B cell (primary cell): Measurements from ENCODE around the gene TMEM30A. TPM values are rescaled to one million over a fixed set of nuclear protein-coding genes. Genes with fewer than 3 reads are reported as not detected.

Experiments
- ATAC-seq: fragments of 200-7000 bp; cut with Tn5 transposase; one replicate; pipeline ENCODE4 v1.10.0; 2021; ENCODE audit warnings: low read depth, mild to moderate bottlenecking, moderate number of reproducible peaks, moderate library complexity
- CTCF ChIA-PET: fragments of 350-600 bp; sonication (Branson Sonifier 250); formaldehyde crosslinking; loops from one replicate; lab custom pipeline; 2021; ENCODE audit warnings: antibody characterized with exemption, inconsistent platforms; lab: Charles Lee
- POLR2A ChIA-PET: fragments of 350-600 bp; sonication (Branson Sonifier 250); formaldehyde crosslinking; loops from one replicate; lab custom pipeline; 2021; ENCODE audit warnings: antibody characterized with exemption; lab: Charles Lee
- DNase-seq: peaks from one replicate; pipeline ENCODE4 v3.0.0; 2013
- H2AFZ ChIP-seq: 2 replicates; pipeline ENCODE4 v1.6.1; 2012; ENCODE audit warnings: mild to moderate bottlenecking, low read depth, low read length; ENCODE audit not compliant: insufficient read depth, poor library complexity, severe bottlenecking
- H3K27ac ChIP-seq, 2 donors: 1 replicate in 1 of 2; 2 replicates in 1 of 2; pipeline ENCODE4 v1.5.1; 2012 to 2013; ENCODE audit warnings: low read length in 2 of 2, mild to moderate bottlenecking in 2 of 2, moderate library complexity in 1 of 2
- H3K27me3 ChIP-seq, 4 experiments: fragments of 200-600 bp in 1 of 4; sonication (generic) in 1 of 4; replicated peaks in 1 of 4; 1 replicate in 2 of 4; 2 replicates in 2 of 4; pipeline versions ENCODE4 v1.6.1 to v1.7.0; 2013 to 2016; ENCODE audit warnings: low read length in 3 of 4, mild to moderate bottlenecking in 2 of 4, mixed read lengths in 1 of 4, moderate library complexity in 1 of 4; ENCODE audit not compliant: insufficient read depth in 4 of 4, control insufficient read depth in 3 of 4; ENCODE audit errors: control extremely low read depth in 1 of 4
- H3K36me3 ChIP-seq, 2 experiments: replicated peaks in 1 of 2; 1 replicate in 1 of 2; 2 replicates in 1 of 2; pipeline versions ENCODE4 v1.6.1 to v1.7.1; 2013; ENCODE audit warnings: low read length in 1 of 2; ENCODE audit not compliant: insufficient read depth in 2 of 2, control insufficient read depth in 1 of 2; ENCODE audit errors: control extremely low read depth in 1 of 2, extremely low read depth in 1 of 2
- H3K4me1 ChIP-seq, 2 donors: fragments of 200-600 bp in 1 of 2; sonication (generic) in 1 of 2; 1 replicate in 1 of 2; 2 replicates in 1 of 2; pipeline versions ENCODE4 v1.5.1 to v1.6.1; 2013 to 2017; ENCODE audit warnings: low read length in 2 of 2; ENCODE audit not compliant: control insufficient read depth in 2 of 2, insufficient read depth in 2 of 2
- H3K4me2 ChIP-seq: replicated peaks from 2 replicates; pipeline ENCODE3; 2012; ENCODE audit warnings: mild to moderate bottlenecking, low read depth, low read length; ENCODE audit not compliant: poor library complexity, severe bottlenecking
- H3K4me3 ChIP-seq, 5 experiments: fragments of 200-600 bp in 1 of 5; sonication (generic) in 1 of 5; 1 replicate in 3 of 5; 2 replicates in 2 of 5; pipeline versions ENCODE4 v1.5.1 to v1.7.0; 2011 to 2016; ENCODE audit warnings: low read length in 4 of 5, mild to moderate bottlenecking in 4 of 5, low read depth in 2 of 5, control low read depth in 1 of 5, moderate library complexity in 1 of 5; ENCODE audit not compliant: insufficient read depth in 1 of 5; ENCODE audit errors: control extremely low read depth in 1 of 5, extremely low read depth in 1 of 5
- H3K79me2 ChIP-seq: fragments of 200-600 bp; sonication (generic); one replicate; pipeline ENCODE4 v1.6.0; 2016; ENCODE audit warnings: low read length; ENCODE audit not compliant: control insufficient read depth, insufficient read depth
- H3K9ac ChIP-seq: fragments of 200-600 bp; sonication (generic); 2 replicates; pipeline ENCODE4 v1.6.1; 2017; ENCODE audit warnings: mild to moderate bottlenecking, low read length, moderate library complexity
- H3K9me3 ChIP-seq, 3 donors: one replicate each; pipeline versions ENCODE4 v1.6.1 to v1.7.1; 2013; ENCODE audit warnings: low read length in 2 of 3; ENCODE audit not compliant: control insufficient read depth in 2 of 3, insufficient read depth in 1 of 3; ENCODE audit errors: control extremely low read depth in 1 of 3
- H4K20me1 ChIP-seq: 2 replicates; pipeline ENCODE4 v1.6.0; 2012; ENCODE audit warnings: mild to moderate bottlenecking, low read length; ENCODE audit not compliant: insufficient read depth, control insufficient read depth, poor library complexity, severe bottlenecking
- H3K27ac Mint-ChIP-seq: one replicate; pipeline ENCODE4 v1.8.0; 2021; ENCODE audit warnings: mixed read lengths
- H3K27me3 Mint-ChIP-seq: one replicate; pipeline ENCODE4 v1.8.0; 2021; ENCODE audit warnings: mixed read lengths
- H3K4me1 Mint-ChIP-seq: one replicate; pipeline ENCODE4 v1.8.0; 2021; ENCODE audit warnings: mixed read lengths
- H3K4me3 Mint-ChIP-seq: one replicate; pipeline ENCODE4 v1.8.0; 2021; ENCODE audit warnings: mixed read lengths
- H3K9me3 Mint-ChIP-seq: one replicate; pipeline ENCODE4 v1.8.0; 2022; ENCODE audit warnings: mixed read lengths; ENCODE audit not compliant: insufficient read depth
- EZH2 ChIP-seq: IDR thresholded peaks from 2 replicates; pipeline ENCODE4 v1.6.1; 2012; ENCODE audit warnings: borderline replicate concordance, low read depth, mild to moderate bottlenecking, moderate library complexity, low read length; ENCODE audit not compliant: insufficient read depth, poor library complexity, severe bottlenecking
- WGBS: methylation state at CpG from one replicate; pipeline ENCODE4 v1.1.5; 2013; ENCODE audit warnings: missing lambda C conversion rate; ENCODE audit not compliant: insufficient coverage; 5-methylcytosine and 5-hydroxymethylcytosine counted together
- intact Hi-C: fragments of 100-400 bp; cut with micrococcal nuclease; formaldehyde crosslinking; loops from one replicate; pipeline ENCODE4 v1.10.0; 2022
- polyA plus RNA-seq: library from polyadenylated mRNA; depleted of rRNA; stranded (reverse); fragments of >200 nt; gene quantifications from 2 replicates; pipeline ENCODE4 v1.2.3, GENCODE V29; 2012
- total RNA-seq, 2 donors: library from RNA; stranded (reverse); fragments of 120-200 nt in 1 of 2; gene quantifications; 1 replicate in 1 of 2; 2 replicates in 1 of 2; pipeline versions ENCODE4 v1.2.3 to v1.2.4, GENCODE V29; 2013 to 2022
- TF ChIP-seq, protein P1 (sequence below): fragments of 200-600 bp; IDR thresholded peaks from one replicate; pipeline ENCODE4 v1.8.0; 2022; ENCODE audit warnings: antibody characterized with exemption, mild to moderate bottlenecking

TMEM30A gene
- total and polyA plus RNA-seq, 2 donors (not counting 1 experiment from before 2014, with no cell fraction given), result 4.7 to 53.9 TPM

DNA sequence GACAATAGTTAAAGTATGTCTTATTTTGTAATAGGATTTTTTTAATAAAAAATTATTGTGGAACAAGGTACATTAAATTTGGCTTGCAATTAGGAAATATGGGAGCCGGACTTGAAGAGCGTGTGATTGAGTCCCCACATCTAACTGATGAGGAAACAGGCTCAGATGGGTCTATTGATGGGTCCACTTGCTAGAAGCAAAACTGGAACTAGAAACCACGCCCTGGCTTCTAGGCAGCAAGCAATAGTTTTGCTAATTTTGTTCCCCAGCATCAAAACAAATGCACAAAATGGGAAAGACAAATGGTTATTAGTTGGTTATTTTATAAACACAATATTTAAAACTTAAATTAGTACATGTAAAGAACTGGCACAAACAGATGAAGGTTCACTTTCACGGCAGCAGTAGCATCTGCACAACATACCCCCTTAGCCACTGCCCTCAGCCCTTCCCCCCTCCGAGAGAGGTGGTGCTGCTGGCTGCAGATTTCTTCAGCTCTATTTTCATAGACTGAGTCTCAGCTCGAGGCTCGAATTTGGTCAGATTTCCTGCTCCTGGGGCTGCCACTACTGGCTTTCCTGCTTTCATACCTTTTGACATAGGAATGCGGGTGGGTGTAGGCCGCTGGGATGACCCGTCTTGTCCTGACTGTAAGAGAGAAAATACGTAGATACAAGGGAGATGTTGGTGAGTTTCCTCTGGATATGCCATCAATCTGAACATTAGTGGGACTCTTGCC lies 23.8 kb upstream of the TMEM30A start:
- no peaks in the 10 kb centered on the region for H3K9me3 ChIP-seq
- no peaks in the 10 kb centered on the region for H3K79me2 ChIP-seq
- Mint-ChIP-seq H3K4me1 (no peaks in the 10 kb centered on the region), H3K4me3 (no peak overlapping the region), H3K27ac (no peak overlapping the region), H3K9me3 (no peaks in the 10 kb centered on the region), H3K27me3 (peaks cover 33% of the 10 kb centered on the region)
- intact Hi-C loops, result no loop called here
- H3K9ac ChIP-seq, result no peak overlapping the region
- ChIA-PET POLR2A (no interaction called here), CTCF (no interaction called here)
- H4K20me1 ChIP-seq, result no peaks in the 10 kb centered on the region
- H3K36me3 ChIP-seq, result no peaks in the 10 kb centered on the region
- H3K4me1 ChIP-seq, result no peaks in the 10 kb centered on the region
- no peak overlapping the region for H3K4me2 ChIP-seq
- peaks cover 0 to 6% (median 2%) of the 10 kb centered on the region in 4 experiments for H3K27me3 ChIP-seq
- 68% methylated on average over 5 of the region's 11 CpGs for WGBS
- H3K27ac ChIP-seq, result no peak overlapping the region
- TF ChIP-seq, protein P1, sequence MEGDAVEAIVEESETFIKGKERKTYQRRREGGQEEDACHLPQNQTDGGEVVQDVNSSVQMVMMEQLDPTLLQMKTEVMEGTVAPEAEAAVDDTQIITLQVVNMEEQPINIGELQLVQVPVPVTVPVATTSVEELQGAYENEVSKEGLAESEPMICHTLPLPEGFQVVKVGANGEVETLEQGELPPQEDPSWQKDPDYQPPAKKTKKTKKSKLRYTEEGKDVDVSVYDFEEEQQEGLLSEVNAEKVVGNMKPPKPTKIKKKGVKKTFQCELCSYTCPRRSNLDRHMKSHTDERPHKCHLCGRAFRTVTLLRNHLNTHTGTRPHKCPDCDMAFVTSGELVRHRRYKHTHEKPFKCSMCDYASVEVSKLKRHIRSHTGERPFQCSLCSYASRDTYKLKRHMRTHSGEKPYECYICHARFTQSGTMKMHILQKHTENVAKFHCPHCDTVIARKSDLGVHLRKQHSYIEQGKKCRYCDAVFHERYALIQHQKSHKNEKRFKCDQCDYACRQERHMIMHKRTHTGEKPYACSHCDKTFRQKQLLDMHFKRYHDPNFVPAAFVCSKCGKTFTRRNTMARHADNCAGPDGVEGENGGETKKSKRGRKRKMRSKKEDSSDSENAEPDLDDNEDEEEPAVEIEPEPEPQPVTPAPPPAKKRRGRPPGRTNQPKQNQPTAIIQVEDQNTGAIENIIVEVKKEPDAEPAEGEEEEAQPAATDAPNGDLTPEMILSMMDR, result no peak
- no peak for TF ChIP-seq EZH2
- no peak for ATAC-seq
- H3K4me3 ChIP-seq, result no peak overlapping the region
- no peak for DNase-seq
- no peak overlapping the region for H2AFZ ChIP-seq

DNA sequence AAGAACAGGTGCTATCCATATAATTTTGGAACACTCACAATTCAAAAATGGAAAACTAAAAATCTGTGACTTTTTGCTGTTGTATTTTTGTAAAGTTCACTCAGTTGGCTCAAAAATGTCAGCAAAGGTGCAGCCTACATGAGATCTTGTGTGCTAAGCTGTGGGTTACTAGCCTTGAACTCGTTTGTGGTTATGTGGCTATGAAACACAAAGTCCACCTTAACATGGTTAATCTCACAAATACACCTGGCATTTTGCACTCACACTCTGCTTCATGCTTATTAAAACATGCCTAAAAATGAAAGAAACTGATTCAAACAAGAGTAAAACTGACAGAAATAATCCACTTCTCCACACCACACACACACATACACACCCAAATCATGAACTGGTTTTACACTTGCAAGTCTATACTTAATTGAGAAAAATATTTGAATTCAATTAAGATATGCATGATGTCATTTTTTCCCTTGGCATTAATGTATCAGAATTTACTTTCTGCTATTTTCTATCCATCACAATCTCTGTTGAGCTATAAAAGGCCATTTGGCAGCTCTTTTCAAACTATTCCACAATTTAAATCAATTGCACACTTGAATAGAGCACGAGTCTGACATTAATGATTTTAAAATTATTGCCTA lies 22.9 kb upstream of the TMEM30A start:
- Histone ChIP-seq H3K79me2 (no peaks in the 10 kb centered on the region), H3K27ac (no peak overlapping the region), H3K4me2 (no peak overlapping the region), H3K4me1 (no peaks in the 10 kb centered on the region), H3K4me3 (no peak overlapping the region), H3K27me3 (peaks cover 0 to 6% (median 1%) of the 10 kb centered on the region in 4 experiments), H3K9me3 (no peaks in the 10 kb centered on the region), H3K36me3 (no peaks in the 10 kb centered on the region), H4K20me1 (no peaks in the 10 kb centered on the region), H3K9ac (no peak overlapping the region), H2AFZ (no peak overlapping the region)
- intact Hi-C loops, result no loop called here
- TF ChIP-seq EZH2, result no peak
- TF ChIP-seq, protein P1, result no peak
- ATAC-seq (no peak), DNase-seq (no peak)
- ChIA-PET POLR2A (no interaction called here), CTCF (no interaction called here)
- Mint-ChIP-seq H3K4me3 (no peak overlapping the region), H3K27me3 (peaks cover 28% of the 10 kb centered on the region), H3K27ac (no peak overlapping the region), H3K4me1 (no peaks in the 10 kb centered on the region), H3K9me3 (no peaks in the 10 kb centered on the region)
- WGBS, result no CpG with 5 or more reads among the region's 2 CpGs
